DND-41 (cell line): Measurements from ENCODE around the gene MTFR1L.

Experiments
- ATAC-seq: fragments of 200-7000 bp; cut with Tn5 transposase; 3 replicates; pipeline ENCODE4 v1.9.1; 2021; ENCODE audit warnings: low read depth; ENCODE audit not compliant: insufficient read depth
- DNase-seq: peaks from one replicate; pipeline ENCODE4 v3.0.0-alpha.2; 2020
- H2AFZ ChIP-seq: 2 replicates; pipeline ENCODE4 v1.6.0; 2012; ENCODE audit warnings: low read depth, low read length
- H3K27ac ChIP-seq: 2 replicates; pipeline ENCODE4 v1.5.1; 2012; ENCODE audit warnings: low read length, inconsistent platforms
- H3K27me3 ChIP-seq: fragments of 200-600 bp; sonication (generic); 2 replicates; pipeline ENCODE4 v1.6.0; 2012; ENCODE audit warnings: low read length, mild to moderate bottlenecking, inconsistent platforms; ENCODE audit not compliant: insufficient read depth, poor library complexity
- H3K36me3 ChIP-seq: 2 replicates; pipeline ENCODE4 v1.5.1; 2012; ENCODE audit warnings: low read length, inconsistent platforms; ENCODE audit not compliant: insufficient read depth
- H3K4me1 ChIP-seq: 2 replicates; pipeline ENCODE4 v1.5.1; 2012; ENCODE audit warnings: mild to moderate bottlenecking, low read length; ENCODE audit not compliant: insufficient read depth
- H3K4me2 ChIP-seq: 2 replicates; pipeline ENCODE4 v1.6.0; 2012; ENCODE audit warnings: mild to moderate bottlenecking, moderate library complexity, low read length, inconsistent platforms; ENCODE audit not compliant: insufficient read depth
- H3K4me3 ChIP-seq, 2 experiments: fragments of 200-600 bp in 1 of 2; shearing (Covaris generic) in 1 of 2; 2 replicates each; pipeline ENCODE4 v1.5.1; 2012 to 2016; ENCODE audit warnings: inconsistent platforms in 2 of 2, low read length in 2 of 2, mild to moderate bottlenecking in 2 of 2, low read depth in 1 of 2, moderate library complexity in 1 of 2
- H3K79me2 ChIP-seq: 2 replicates; pipeline ENCODE4 v1.6.0; 2012; ENCODE audit warnings: low read length, inconsistent platforms; ENCODE audit not compliant: insufficient read depth
- H3K9ac ChIP-seq: 2 replicates; pipeline ENCODE4 v1.6.0; 2012; ENCODE audit warnings: low read depth, mild to moderate bottlenecking, inconsistent platforms, low read length, moderate library complexity
- H3K9me3 ChIP-seq: 2 replicates; pipeline ENCODE4 v1.5.1; 2012; ENCODE audit warnings: low read length, moderate library complexity, mild to moderate bottlenecking, inconsistent platforms; ENCODE audit not compliant: insufficient read depth, severe bottlenecking
- H4K20me1 ChIP-seq: 2 replicates; pipeline ENCODE4 v1.6.0; 2012; ENCODE audit warnings: low read length; ENCODE audit not compliant: insufficient read depth
- EZH2 ChIP-seq: IDR thresholded peaks from 3 replicates; pipeline ENCODE4 v1.6.1; 2012; ENCODE audit warnings: borderline replicate concordance, low read depth, mild to moderate bottlenecking, moderate library complexity, low read length, inconsistent platforms; ENCODE audit not compliant: severe bottlenecking
- TF ChIP-seq, protein P1 (sequence below): IDR thresholded peaks from 2 replicates; pipeline ENCODE4 v1.5.1; 2012; ENCODE audit warnings: borderline replicate concordance, low read length, moderate library complexity, mild to moderate bottlenecking; ENCODE audit not compliant: poor library complexity, severe bottlenecking; ENCODE audit errors: extremely low read depth

Gene MTFR1L

GRCh38 chr1:25804244-25804963 is 15.3 kb upstream of the MTFR1L start:
- no peak overlapping the region for H3K27ac ChIP-seq
- H3K79me2 ChIP-seq, result no peaks in the 10 kb centered on the region
- no peak for DNase-seq
- no peak overlapping the region for H3K9ac ChIP-seq
- no peaks in the 10 kb centered on the region for H3K36me3 ChIP-seq
- no peak overlapping the region for H2AFZ ChIP-seq
- no peak for ATAC-seq
- H3K27me3 ChIP-seq, result peaks cover 17% of the 10 kb centered on the region
- no peaks in the 10 kb centered on the region for H3K9me3 ChIP-seq
- peaks cover 13% of the 10 kb centered on the region for H3K4me1 ChIP-seq
- TF ChIP-seq EZH2, result no peak
- TF ChIP-seq, protein P1, sequence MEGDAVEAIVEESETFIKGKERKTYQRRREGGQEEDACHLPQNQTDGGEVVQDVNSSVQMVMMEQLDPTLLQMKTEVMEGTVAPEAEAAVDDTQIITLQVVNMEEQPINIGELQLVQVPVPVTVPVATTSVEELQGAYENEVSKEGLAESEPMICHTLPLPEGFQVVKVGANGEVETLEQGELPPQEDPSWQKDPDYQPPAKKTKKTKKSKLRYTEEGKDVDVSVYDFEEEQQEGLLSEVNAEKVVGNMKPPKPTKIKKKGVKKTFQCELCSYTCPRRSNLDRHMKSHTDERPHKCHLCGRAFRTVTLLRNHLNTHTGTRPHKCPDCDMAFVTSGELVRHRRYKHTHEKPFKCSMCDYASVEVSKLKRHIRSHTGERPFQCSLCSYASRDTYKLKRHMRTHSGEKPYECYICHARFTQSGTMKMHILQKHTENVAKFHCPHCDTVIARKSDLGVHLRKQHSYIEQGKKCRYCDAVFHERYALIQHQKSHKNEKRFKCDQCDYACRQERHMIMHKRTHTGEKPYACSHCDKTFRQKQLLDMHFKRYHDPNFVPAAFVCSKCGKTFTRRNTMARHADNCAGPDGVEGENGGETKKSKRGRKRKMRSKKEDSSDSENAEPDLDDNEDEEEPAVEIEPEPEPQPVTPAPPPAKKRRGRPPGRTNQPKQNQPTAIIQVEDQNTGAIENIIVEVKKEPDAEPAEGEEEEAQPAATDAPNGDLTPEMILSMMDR, result no peak
- peaks cover 6% of the 10 kb centered on the region for H4K20me1 ChIP-seq
- no peak overlapping the region for H3K4me3 ChIP-seq
- no peak overlapping the region for H3K4me2 ChIP-seq

DNA sequence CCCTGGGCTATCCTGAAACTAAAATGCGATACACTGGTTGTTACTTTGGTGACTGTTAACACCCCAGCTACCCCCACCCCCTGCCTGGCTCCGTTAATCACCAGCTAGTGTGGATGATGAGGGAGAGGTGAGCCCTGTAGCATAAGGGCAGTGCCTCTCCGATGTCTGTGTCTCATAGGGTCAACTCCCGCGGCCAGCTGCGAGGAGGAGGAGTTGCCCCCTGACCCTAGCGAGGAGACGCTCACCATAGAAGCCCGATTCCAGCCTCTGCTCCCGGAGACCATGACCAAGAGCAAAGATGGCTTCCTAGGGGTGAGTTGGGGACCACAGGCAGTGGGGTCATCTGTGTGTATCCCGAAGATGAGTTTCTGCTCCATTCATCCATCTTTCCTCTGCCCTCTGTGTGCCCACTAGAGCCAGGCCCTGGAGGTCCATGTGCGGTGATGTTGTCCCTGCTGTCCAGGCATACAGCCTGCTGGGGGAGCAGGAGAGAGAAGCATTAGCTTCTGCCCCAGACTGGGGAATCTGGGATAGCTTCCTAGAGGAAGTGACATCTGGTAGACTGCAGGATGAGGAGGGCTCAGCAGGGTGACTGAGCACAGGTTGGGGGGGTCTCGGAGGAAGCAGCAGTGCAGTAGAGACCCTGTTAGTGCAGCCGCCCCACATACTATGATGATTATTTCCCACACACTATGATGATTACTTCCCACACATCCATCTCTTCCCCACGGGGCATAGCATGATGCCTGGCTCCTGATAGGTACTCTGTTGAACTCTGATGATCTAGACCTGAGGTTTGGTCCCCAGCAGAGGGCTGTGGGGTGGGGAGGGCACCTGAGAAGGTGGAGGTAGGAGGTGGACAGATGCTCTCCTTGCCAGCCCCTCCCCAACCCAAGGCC is 14.5 kb upstream of the MTFR1L start:
- H3K9ac ChIP-seq, result no peak overlapping the region
- no peaks in the 10 kb centered on the region for H3K79me2 ChIP-seq
- no peaks in the 10 kb centered on the region for H3K9me3 ChIP-seq
- peaks cover 12% of the 10 kb centered on the region for H3K27me3 ChIP-seq
- no peaks in the 10 kb centered on the region for H3K36me3 ChIP-seq
- peaks cover 6% of the 10 kb centered on the region for H4K20me1 ChIP-seq
- H2AFZ ChIP-seq, result no peak overlapping the region
- no peak overlapping the region for H3K4me2 ChIP-seq
- TF ChIP-seq, protein P1, result no peak
- no peak for TF ChIP-seq EZH2
- no peak for ATAC-seq
- peaks cover 8% of the 10 kb centered on the region for H3K4me1 ChIP-seq
- no peak overlapping the region for H3K4me3 ChIP-seq
- no peak overlapping the region for H3K27ac ChIP-seq
- no peak for DNase-seq

DNA sequence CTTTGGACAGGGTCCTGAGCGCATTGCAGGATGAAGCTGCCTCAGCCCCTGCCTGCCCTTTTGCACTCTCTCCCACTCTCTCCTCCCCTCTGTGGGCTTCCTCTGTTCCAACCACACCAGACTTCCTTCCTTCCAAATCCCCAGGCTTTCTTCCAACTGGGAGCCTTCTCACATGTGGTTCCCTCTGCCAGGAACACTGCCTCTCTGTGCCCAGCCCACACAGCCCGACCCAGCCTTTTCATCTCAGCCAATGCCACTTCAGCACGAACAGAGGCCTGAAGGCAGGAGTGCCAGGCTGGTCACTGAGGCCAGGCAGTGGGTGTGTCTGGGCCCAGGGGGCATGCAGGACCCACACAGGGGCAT is 13.9 kb upstream of the MTFR1L start:
- TF ChIP-seq, protein P1, result no peak
- no peak for TF ChIP-seq EZH2
- Histone ChIP-seq H3K27me3 (peaks cover 5% of the 10 kb centered on the region), H3K79me2 (no peaks in the 10 kb centered on the region), H4K20me1 (peaks cover 11% of the 10 kb centered on the region), H3K9ac (no peak overlapping the region), H3K36me3 (no peaks in the 10 kb centered on the region), H3K4me3 (no peak overlapping the region), H3K27ac (no peak overlapping the region), H3K9me3 (no peaks in the 10 kb centered on the region), H2AFZ (no peak overlapping the region), H3K4me2 (no peak overlapping the region), H3K4me1 (peaks cover 4% of the 10 kb centered on the region)
- DNase-seq (no peak), ATAC-seq (no peak)
